ENCODE data around the gene TRIM7.
"Not testable (repeated sequence)": the region's sequence is repeated elsewhere in the genome, so short reads cannot be mapped to it uniquely, and the experiment has no call there.

TRIM7 gene

GRCh38 chr5:181212934-181213333 lies 7.9 kb upstream of the TRIM7 start:
- FAIRE-seq: no peak
- DNase-seq (ENCODE audit: low spot score): no peak

GRCh38 chr5:181212080-181212479 lies 7.1 kb upstream of the TRIM7 start:
- FAIRE-seq: no peak

GRCh38 chr5:181211208-181211607 lies 6.2 kb upstream of the TRIM7 start:
- no peak for DNase-seq (ENCODE audit: low spot score)
- FAIRE-seq: no peak

More at GRCh38 chr5:181212080-181212479, 7.1 kb upstream of the TRIM7 start:
- DNase-seq (ENCODE audit: low spot score): no peak

- DNase-seq (ENCODE audit: low spot score); FAIRE-seq: not testable (repeated sequence)
Observed at GRCh38 chr5:181210698-181211097, 5.7 kb upstream of the TRIM7 start.

GRCh38 chr5:181210148-181210547 lies 5.2 kb upstream of the TRIM7 start:
- not testable (repeated sequence) for DNase-seq (ENCODE audit: low spot score); FAIRE-seq

GRCh38 chr5:181209006-181209405 lies 4.0 kb upstream of the TRIM7 start:
- DNase-seq (ENCODE audit: low spot score); FAIRE-seq: not testable (repeated sequence)

GRCh38 chr5:181207960-181208253 lies 2.9 kb upstream of the TRIM7 start:
- FAIRE-seq (no peak), DNase-seq (ENCODE audit: low spot score) (no peak)

GRCh38 chr5:181207214-181207959 lies 2.4 kb upstream of the TRIM7 start:
- peak; percentile 97 for DNase-seq (ENCODE audit: low spot score)
- peak; percentile 79 for FAIRE-seq

GRCh38 chr5:181205761-181206649 lies 1.0 kb upstream of the TRIM7 start:
- FAIRE-seq: no peak
- DNase-seq (ENCODE audit: low spot score): no peak

GRCh38 chr5:181204113-181204825 lies 727 bp downstream of the TRIM7 start:
- DNase-seq (ENCODE audit: low spot score): no peak
- no peak for FAIRE-seq

GRCh38 chr5:181203777-181204112 lies 1.3 kb downstream of the TRIM7 start:
- FAIRE-seq (no peak), DNase-seq (ENCODE audit: low spot score) (no peak)

- no peak for DNase-seq (ENCODE audit: low spot score)
Observed at GRCh38 chr5:181203093-181203711, 1.8 kb downstream of the TRIM7 start.

GRCh38 chr5:181200816-181201215 lies 4.2 kb downstream of the TRIM7 start:
- no peak for DNase-seq (ENCODE audit: low spot score)
- FAIRE-seq: no peak

More at GRCh38 chr5:181203093-181203711, 1.8 kb downstream of the TRIM7 start:
- FAIRE-seq: no peak

GRCh38 chr5:181199881-181200638 lies 4.9 kb downstream of the TRIM7 start:
- FAIRE-seq: no peak

GRCh38 chr5:181198905-181199519 lies 6.0 kb downstream of the TRIM7 start:
- DNase-seq (ENCODE audit: low spot score) (no peak), FAIRE-seq (no peak)

More at GRCh38 chr5:181199881-181200638, 4.9 kb downstream of the TRIM7 start:
- no peak for DNase-seq (ENCODE audit: low spot score)

- no peak for FAIRE-seq
- DNase-seq (ENCODE audit: low spot score): no peak
Observed at GRCh38 chr5:181198106-181198685, 6.8 kb downstream of the TRIM7 start.

- FAIRE-seq: no peak
- no peak for DNase-seq (ENCODE audit: low spot score)
Observed at GRCh38 chr5:181197326-181197951, 7.6 kb downstream of the TRIM7 start.

- no peak for FAIRE-seq
- no peak for DNase-seq (ENCODE audit: low spot score)
Observed at GRCh38 chr5:181195249-181195761, 9.7 kb downstream of the TRIM7 start.

Measured in RCC 7860 (cell line).